ENCODE measurements around the gene CNTNAP5.

- TF ChIP-seq CTCF (IDR thresholded peaks at IDR 0.05): no peak
- no peak for TF ChIP-seq EZH2 (IDR thresholded peaks at IDR 0.05)
- TF ChIP-seq EZH2phosphoT487 (IDR thresholded peaks at IDR 0.05): no peak
Measured at GRCh38 chr2:124689348-124689747, 664.3 kb downstream of the CNTNAP5 start.
